ENCODE results near the gene TCF4. TPM values are rescaled to one million over a fixed set of nuclear protein-coding genes. Genes with fewer than 3 reads are reported as not detected.

TCF4 gene
- total RNA-seq, 1 experiment from 2014 or later = 55.8 TPM

GRCh38 chr18:55343396-55344073 lies 244.5 kb downstream of the TCF4 start:
- DNase-seq (ENCODE audit: low read depth in 1 of 2, low spot score in 2 of 2) = peak in 1 of 2 experiments; percentile 21
- Histone ChIP-seq H3K27me3 (replicated peaks) (no peaks in the 10 kb centered on the region), H3K9me3 (replicated peaks) (no peaks in the 10 kb centered on the region), H3K27ac (no peak overlapping the region), H3K4me1 (replicated peaks) (no peaks in the 10 kb centered on the region), H3K36me3 (no peaks in the 10 kb centered on the region), H3K4me3 (no peak overlapping the region)

- Histone ChIP-seq H3K27ac (no peak overlapping the region), H3K9me3 (replicated peaks) (no peaks in the 10 kb centered on the region), H3K4me1 (replicated peaks) (no peaks in the 10 kb centered on the region), H3K36me3 (no peaks in the 10 kb centered on the region), H3K27me3 (replicated peaks) (no peaks in the 10 kb centered on the region), H3K4me3 (no peak overlapping the region)
- DNase-seq (ENCODE audit: low read depth in 1 of 2, low spot score in 2 of 2) = no peak
These were observed 247.0 kb downstream of the TCF4 start for GRCh38 chr18:55340998-55341397.

GRCh38 chr18:55339990-55340389 lies 248.0 kb downstream of the TCF4 start:
- Histone ChIP-seq H3K4me3 (no peak overlapping the region), H3K36me3 (no peaks in the 10 kb centered on the region), H3K4me1 (replicated peaks) (no peaks in the 10 kb centered on the region)

GRCh38 chr18:55338978-55339650 lies 248.9 kb downstream of the TCF4 start:
- H3K4me3 ChIP-seq = no peak overlapping the region
- DNase-seq (ENCODE audit: low read depth in 1 of 2, low spot score in 2 of 2) = no peak
- H3K27ac ChIP-seq = no peak overlapping the region
- no peaks in the 10 kb centered on the region for H3K4me1 ChIP-seq (replicated peaks)
- H3K9me3 ChIP-seq (replicated peaks) = no peaks in the 10 kb centered on the region
- no peaks in the 10 kb centered on the region for H3K36me3 ChIP-seq
- H3K27me3 ChIP-seq (replicated peaks) = no peaks in the 10 kb centered on the region

More at GRCh38 chr18:55339990-55340389, 248.0 kb downstream of the TCF4 start:
- Histone ChIP-seq H3K27me3 (replicated peaks) (no peaks in the 10 kb centered on the region), H3K27ac (no peak overlapping the region), H3K9me3 (replicated peaks) (no peaks in the 10 kb centered on the region)
- no peak for DNase-seq (ENCODE audit: low read depth in 1 of 2, low spot score in 2 of 2)

GRCh38 chr18:55337908-55338521 lies 250.0 kb downstream of the TCF4 start:
- no peak overlapping the region for H3K4me3 ChIP-seq
- no peaks in the 10 kb centered on the region for H3K4me1 ChIP-seq (replicated peaks)
- no peaks in the 10 kb centered on the region for H3K36me3 ChIP-seq
- DNase-seq (ENCODE audit: low read depth in 1 of 2, low spot score in 2 of 2) = no peak
- no peak overlapping the region for H3K27ac ChIP-seq
- no peaks in the 10 kb centered on the region for H3K9me3 ChIP-seq (replicated peaks)
- H3K27me3 ChIP-seq (replicated peaks) = no peaks in the 10 kb centered on the region

- no peak overlapping the region for H3K4me3 ChIP-seq
- no peaks in the 10 kb centered on the region for H3K36me3 ChIP-seq
- no peaks in the 10 kb centered on the region for H3K9me3 ChIP-seq (replicated peaks)
- no peak for DNase-seq (ENCODE audit: low read depth in 1 of 2, low spot score in 2 of 2)
- no peaks in the 10 kb centered on the region for H3K4me1 ChIP-seq (replicated peaks)
- no peaks in the 10 kb centered on the region for H3K27me3 ChIP-seq (replicated peaks)
- H3K27ac ChIP-seq = no peak overlapping the region
These were observed 250.9 kb downstream of the TCF4 start for GRCh38 chr18:55337138-55337537.

GRCh38 chr18:55336438-55337100 lies 251.4 kb downstream of the TCF4 start:
- no peaks in the 10 kb centered on the region for H3K9me3 ChIP-seq (replicated peaks)
- H3K27me3 ChIP-seq (replicated peaks) = no peaks in the 10 kb centered on the region
- no peaks in the 10 kb centered on the region for H3K36me3 ChIP-seq
- no peaks in the 10 kb centered on the region for H3K4me1 ChIP-seq (replicated peaks)
- H3K27ac ChIP-seq = no peak overlapping the region
- DNase-seq (ENCODE audit: low read depth in 1 of 2, low spot score in 2 of 2) = no peak
- no peak overlapping the region for H3K4me3 ChIP-seq

- DNase-seq (ENCODE audit: low read depth in 1 of 2, low spot score in 2 of 2) = no peak
- H3K4me3 ChIP-seq = no peak overlapping the region
- H3K4me1 ChIP-seq (replicated peaks) = no peaks in the 10 kb centered on the region
- no peaks in the 10 kb centered on the region for H3K9me3 ChIP-seq (replicated peaks)
- no peaks in the 10 kb centered on the region for H3K27me3 ChIP-seq (replicated peaks)
- H3K27ac ChIP-seq = no peak overlapping the region
- no peaks in the 10 kb centered on the region for H3K36me3 ChIP-seq
These were observed 253.1 kb downstream of the TCF4 start for GRCh38 chr18:55334875-55335274.

- no peak for DNase-seq (ENCODE audit: low read depth in 1 of 2, low spot score in 2 of 2)
- Histone ChIP-seq H3K9me3 (replicated peaks) (no peaks in the 10 kb centered on the region), H3K27me3 (replicated peaks) (no peaks in the 10 kb centered on the region), H3K4me3 (no peak overlapping the region), H3K4me1 (replicated peaks) (peaks cover 15% of the 10 kb centered on the region), H3K36me3 (no peaks in the 10 kb centered on the region), H3K27ac (no peak overlapping the region)
These were observed 256.7 kb downstream of the TCF4 start for GRCh38 chr18:55331301-55331700.

- no peak overlapping the region for H3K4me3 ChIP-seq
- H3K4me1 ChIP-seq (replicated peaks) = peaks cover 19% of the 10 kb centered on the region
- no peaks in the 10 kb centered on the region for H3K27me3 ChIP-seq (replicated peaks)
- peak in 1 of 2 experiments; percentile 38 for DNase-seq (ENCODE audit: low read depth in 1 of 2, low spot score in 2 of 2)
- H3K36me3 ChIP-seq = no peaks in the 10 kb centered on the region
- H3K27ac ChIP-seq = no peak overlapping the region
- no peaks in the 10 kb centered on the region for H3K9me3 ChIP-seq (replicated peaks)
These were observed 259.7 kb downstream of the TCF4 start for GRCh38 chr18:55328301-55328700.

- no peak for DNase-seq (ENCODE audit: low read depth in 1 of 2, low spot score in 2 of 2)
- H3K9me3 ChIP-seq (replicated peaks) = no peaks in the 10 kb centered on the region
- peaks cover 26% of the 10 kb centered on the region for H3K4me1 ChIP-seq (replicated peaks)
- H3K4me3 ChIP-seq = no peak overlapping the region
- no peaks in the 10 kb centered on the region for H3K27me3 ChIP-seq (replicated peaks)
- no peaks in the 10 kb centered on the region for H3K36me3 ChIP-seq
- no peak overlapping the region for H3K27ac ChIP-seq
These were observed 260.5 kb downstream of the TCF4 start for GRCh38 chr18:55327454-55327853.

GRCh38 chr18:55326134-55326533 lies 261.9 kb downstream of the TCF4 start:
- no peaks in the 10 kb centered on the region for H3K9me3 ChIP-seq (replicated peaks)
- H3K4me3 ChIP-seq = no peak overlapping the region
- no peak for DNase-seq (ENCODE audit: low read depth in 1 of 2, low spot score in 2 of 2)
- peaks cover 26% of the 10 kb centered on the region for H3K4me1 ChIP-seq (replicated peaks)
- H3K36me3 ChIP-seq = no peaks in the 10 kb centered on the region
- H3K27ac ChIP-seq = no peak overlapping the region
- H3K27me3 ChIP-seq (replicated peaks) = no peaks in the 10 kb centered on the region

- H3K27ac ChIP-seq = no peak overlapping the region
These were observed 263.8 kb downstream of the TCF4 start for GRCh38 chr18:55324166-55324565.

More at GRCh38 chr18:55324166-55324565, 263.8 kb downstream of the TCF4 start:
- DNase-seq (ENCODE audit: low read depth in 1 of 2, low spot score in 2 of 2) = no peak
- H3K4me3 ChIP-seq = no peak overlapping the region
- peaks cover 32% of the 10 kb centered on the region for H3K4me1 ChIP-seq (replicated peaks)
- H3K36me3 ChIP-seq = no peaks in the 10 kb centered on the region
- no peaks in the 10 kb centered on the region for H3K9me3 ChIP-seq (replicated peaks)
- H3K27me3 ChIP-seq (replicated peaks) = no peaks in the 10 kb centered on the region
